ENCODE data around the gene CASP12.
A peak's percentile ranks its signal among the peaks of the same experiment; 100 is the strongest.

Gene CASP12

DNA sequence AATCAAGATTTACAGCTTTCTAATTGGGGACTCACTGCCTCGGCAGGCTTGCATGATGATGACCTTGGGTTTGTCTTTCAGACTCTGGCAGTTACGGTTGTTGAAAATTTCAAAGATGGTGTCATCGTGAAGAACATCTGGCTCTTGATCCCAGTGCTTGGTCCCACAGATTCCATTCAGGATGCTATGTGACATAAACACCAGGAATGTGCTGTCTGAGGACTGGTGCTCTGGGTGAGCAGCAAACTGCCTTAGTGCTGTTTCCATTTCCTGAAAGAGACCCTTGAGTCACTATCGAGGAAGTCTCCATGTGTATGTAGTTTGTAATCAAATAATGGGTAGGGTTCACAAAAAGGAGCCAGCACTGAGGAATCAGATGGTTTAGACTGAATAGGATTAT is 7.1 kb downstream of the CASP12 start:
- DNase-seq = no peak

DNA sequence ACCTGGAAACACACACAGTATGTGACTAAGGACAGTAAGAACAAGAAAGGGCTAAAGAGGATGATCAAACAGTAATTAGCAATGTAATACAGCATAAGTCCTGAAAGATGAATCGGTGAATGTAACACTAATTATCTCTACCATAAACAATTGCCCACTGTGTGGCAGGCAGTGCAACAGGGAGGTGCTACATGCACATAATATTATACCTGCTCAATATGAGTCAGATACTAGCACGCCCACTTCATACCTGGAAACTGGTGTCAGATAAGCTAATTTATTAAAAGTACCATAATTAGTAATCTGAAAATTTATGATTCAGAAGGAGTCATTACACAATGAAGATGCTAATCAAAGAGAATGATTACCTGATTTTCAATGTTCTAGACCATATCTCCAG is 14.9 kb downstream of the CASP12 start:
- no peak for DNase-seq

GRCh38 chr11:104881117-104881794 is 17.0 kb downstream of the CASP12 start:
- DNase-seq = no peak

DNA sequence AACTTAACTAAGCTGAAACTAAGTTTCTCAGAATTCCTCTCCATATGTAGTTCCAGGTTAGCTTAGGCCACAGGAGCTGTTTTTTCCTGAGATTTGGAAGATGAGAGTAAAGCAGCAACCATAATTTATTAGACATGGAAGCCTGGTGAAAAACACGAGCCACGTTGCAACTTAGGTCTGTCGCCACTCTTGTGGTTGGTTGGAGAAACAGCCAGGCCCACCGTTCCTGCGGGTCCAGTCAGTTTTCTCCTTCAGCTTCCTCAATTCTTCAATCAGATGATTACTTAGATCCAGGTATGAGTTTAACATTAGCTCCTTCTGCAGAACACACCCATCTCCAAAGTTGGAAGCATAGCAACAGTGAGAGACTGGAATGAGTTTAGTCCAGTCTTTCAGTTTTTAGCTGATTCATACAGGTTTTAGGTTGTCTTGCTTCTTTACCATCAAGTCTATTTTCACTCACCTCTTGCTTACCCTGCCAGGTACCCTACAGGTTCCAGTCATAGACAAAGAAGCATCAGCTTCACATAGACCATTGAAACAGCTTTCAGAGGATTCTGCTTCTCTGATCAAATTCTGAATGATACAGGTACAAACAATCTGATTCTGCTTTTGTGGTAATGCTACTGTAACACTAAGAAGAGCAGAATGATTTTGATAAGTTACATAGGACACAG is 18.6 kb downstream of the CASP12 start:
- DNase-seq = no peak

- peak in 1 of 2 donors; percentile 54 for DNase-seq
Measured at GRCh38 chr11:104876861-104877431, 21.3 kb downstream of the CASP12 start.

DNA sequence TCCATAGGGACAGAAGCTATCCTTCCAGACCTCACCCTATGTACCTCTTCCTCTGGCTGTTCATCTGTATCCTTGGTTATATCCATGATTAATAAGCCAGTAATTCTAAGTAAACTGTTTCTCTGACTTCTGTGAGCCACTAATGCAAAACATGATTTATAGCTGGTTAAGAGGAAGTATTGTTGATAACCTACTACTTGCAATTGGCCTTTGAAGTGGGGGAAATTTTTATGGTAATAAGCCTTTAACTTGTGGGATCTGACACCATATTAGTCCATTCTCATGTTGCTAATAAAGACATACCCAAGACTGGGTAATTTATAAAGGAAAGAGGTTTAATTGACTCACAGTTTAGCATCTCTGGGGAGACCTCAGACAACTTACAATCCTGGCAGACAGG is 21.9 kb downstream of the CASP12 start:
- peak in 1 of 2 donors; percentile 34 for DNase-seq

GRCh38 chr11:104873252-104873651 is 25.0 kb downstream of the CASP12 start:
- DNase-seq = no peak

- no peak for DNase-seq
Measured at GRCh38 chr11:104872393-104872792, 25.9 kb downstream of the CASP12 start.

DNA sequence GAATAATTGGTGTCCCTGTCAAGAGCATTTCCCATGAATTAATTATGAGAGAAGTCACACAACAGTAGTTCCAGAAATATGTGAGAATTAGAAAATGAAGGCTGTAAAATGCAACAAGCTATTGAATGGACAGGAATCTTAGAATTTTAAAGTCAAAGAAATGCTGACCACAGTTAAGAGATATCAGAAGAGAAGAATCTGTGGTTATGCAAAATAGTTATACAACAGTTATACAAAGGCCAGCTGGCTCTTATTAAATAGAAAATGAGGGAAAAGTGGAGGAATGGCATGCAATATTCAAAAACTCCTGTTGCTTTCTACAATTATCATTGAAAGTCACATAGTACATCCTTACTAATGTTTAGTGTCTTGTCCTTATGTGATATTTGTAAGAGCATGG is 27.4 kb downstream of the CASP12 start:
- DNase-seq = no peak

DNA sequence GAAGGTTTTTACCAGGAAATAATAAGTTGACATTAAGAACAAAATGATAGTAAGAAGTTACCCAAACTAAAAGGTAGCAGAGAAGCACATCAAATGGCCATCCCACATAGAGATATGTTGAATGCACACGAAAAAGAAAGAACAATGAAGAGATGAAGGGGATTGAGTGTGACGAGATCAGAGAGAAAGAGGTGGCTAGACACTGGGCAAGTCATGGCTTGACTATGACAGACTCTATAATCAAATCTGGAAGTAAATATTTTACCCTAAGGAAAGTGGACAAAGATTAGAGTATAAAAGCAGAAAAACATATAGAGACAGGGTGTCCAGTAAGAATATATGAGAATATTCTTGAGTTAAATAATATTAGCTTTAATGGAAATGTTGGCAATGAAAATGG is 31.4 kb downstream of the CASP12 start:
- no peak for DNase-seq

DNA sequence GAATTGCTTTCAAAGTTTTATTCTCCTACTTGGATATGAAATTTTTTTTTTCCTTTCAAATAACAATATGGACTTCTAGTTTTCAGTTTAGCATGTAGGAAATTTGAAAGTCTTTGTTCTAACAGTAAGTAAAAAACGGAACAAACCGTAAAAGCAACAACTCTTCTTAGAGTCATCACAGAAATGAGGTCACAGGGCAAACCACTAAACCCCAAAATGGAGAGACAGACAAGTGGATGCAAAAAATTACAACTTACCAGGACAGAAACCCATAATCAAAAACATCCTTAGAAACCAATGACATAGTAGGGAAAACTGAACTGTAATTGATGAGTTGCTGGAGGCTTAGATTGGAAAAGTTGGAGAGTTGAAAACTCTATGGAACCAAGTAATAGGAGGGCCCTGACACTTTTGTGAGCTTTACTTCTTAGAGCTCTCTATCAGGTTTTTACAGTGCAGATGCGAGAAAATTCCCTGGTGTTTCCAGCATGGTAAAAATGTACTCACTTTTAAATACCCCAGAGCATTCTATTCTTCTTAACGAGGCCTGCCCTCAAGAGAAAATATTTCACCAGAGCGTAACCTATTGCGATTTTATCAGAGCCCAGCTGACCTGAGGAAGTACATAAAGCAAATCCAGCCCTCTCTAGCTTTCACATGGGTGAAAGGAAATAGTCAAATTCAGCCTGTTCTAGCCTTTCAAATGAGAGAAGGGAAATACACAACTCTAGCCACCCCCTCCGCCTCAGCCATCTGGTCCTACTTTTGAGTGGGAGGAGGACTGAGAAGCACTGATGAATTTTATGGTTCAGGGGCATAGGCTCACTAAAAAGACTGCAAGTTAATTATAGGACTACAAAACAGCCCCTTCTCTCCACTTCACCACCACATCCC is 39.1 kb downstream of the CASP12 start:
- peak; percentile 14 to 15 for DNase-seq

- DNase-seq = no peak
Measured at GRCh38 chr11:104856607-104857006, 41.7 kb downstream of the CASP12 start.

DNA sequence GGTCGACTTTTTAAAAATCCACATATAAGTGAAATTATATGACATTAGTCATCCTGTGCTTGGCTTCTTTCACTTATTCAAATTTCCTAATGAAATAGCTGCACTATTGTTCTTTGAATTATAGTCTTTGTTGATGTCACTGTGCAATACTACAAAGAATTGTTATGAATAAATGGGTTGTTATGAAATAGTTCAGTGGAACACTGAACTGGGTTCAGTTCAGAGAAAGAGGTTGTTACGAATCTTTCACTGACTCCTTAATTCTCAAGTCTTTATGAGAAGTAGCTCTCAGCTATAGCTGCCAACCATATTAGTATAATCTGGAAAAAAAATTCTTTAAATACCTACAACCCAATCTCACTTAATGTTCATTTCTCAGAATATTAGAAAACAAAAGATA is 42.3 kb downstream of the CASP12 start:
- no peak for DNase-seq

- no peak for DNase-seq
Measured at GRCh38 chr11:104853276-104853675, 45.0 kb downstream of the CASP12 start.

DNA sequence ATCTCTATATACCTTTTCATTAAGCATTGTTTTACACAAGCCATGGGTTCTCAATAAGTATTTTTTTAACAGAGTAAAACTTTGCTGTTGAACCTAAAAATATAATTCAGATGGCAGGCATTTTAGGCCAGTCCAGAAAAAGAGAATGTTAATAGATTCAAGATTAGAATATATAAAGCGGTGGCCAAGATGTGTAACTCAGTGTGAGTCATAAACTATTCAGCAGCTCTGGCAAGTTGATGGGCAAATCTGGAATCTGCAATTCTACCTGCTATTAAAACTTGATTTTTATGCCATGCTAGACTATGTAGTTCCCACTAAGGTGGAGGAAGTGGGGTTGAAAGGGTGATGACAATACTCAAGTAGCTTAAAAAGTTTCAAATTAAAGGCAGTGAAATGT is 45.4 kb downstream of the CASP12 start:
- no peak for DNase-seq

- no peak for DNase-seq
Measured at GRCh38 chr11:104846216-104846615, 52.0 kb downstream of the CASP12 start.

GRCh38 chr11:104844451-104844850 is 53.8 kb downstream of the CASP12 start:
- no peak for DNase-seq

DNA sequence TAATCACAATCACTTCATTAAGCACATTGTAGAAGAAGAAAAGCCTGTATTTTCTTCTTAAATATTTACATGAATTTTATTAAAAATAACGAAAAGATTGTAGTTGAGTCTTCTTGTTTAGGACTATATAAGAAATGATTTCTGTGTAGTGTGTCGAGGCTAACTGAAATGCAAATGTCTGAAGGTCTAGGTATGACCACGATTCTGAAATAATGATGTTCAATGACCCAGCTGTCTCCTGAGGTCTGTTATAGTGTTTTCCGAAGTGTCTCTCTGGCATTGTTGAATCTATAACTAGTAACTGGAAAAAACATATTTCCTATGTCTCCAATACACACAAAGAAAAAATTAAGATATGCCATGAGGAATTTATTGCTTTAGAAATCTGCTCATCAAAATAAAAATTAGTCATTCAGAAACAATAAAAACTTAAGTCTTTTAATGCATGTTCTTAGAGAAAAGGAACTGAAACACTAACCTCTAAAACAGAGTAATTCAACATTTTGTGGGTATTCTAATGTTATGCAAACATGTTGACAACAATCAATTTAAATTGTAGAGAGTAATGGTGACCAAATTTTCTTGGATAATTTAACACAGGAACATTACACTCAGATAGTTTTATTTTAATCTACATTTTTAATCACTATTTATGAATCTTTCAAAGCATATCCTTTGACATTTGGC is 55.0 kb downstream of the CASP12 start:
- DNase-seq = no peak

GRCh38 chr11:104841973-104842525 is 56.2 kb downstream of the CASP12 start:
- no peak for DNase-seq

- DNase-seq = no peak
Measured at GRCh38 chr11:104841185-104841584, 57.1 kb downstream of the CASP12 start.

DNA sequence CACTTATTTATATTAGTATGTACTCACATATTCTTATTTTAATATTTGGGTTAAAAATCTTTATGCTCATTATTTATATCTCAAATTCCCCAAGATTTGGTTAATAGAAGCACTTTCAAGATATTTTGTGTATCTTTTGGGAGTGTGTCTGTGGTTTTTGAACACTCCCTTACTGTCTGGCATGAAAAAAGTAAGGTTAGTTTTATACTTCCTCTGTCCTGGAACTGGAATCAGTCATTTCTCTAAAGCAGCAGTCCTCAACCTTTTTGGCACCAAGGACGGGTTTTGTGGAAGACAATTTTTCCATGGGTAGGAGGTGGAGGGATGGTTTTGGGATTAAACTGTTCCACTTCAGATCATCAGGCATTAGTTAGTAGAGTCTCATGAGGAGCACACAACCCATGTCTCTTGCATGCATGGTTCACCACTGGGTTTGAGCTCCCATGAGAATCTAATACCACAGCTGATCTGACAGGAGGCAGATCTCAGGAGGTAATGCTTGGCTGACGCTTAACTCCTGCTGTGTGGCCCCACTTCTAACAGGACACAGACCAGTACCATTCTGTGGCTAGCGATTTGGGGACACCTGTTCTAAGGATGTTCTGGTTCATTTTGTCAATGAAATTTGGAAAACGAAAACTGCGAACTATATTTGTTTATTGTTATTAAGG is 60.2 kb downstream of the CASP12 start:
- DNase-seq = no peak

GRCh38 chr11:104836691-104837090 is 61.6 kb downstream of the CASP12 start:
- no peak for DNase-seq
